A673 (cell line): Measurements from ENCODE around the gene TRAF7.

Experiments
- CTCF ChIP-seq: fragments of 300-800, 200-600 bp; sonication (generic); conservative IDR thresholded peaks from 2 replicates; pipeline ENCODE4 v1.5.1; 2017; ENCODE audit warnings: low read depth, mild to moderate bottlenecking, antibody characterized with exemption, low read length, moderate library complexity, mixed read lengths
- EZH2 ChIP-seq: fragments of 200-600 bp; sonication (generic); IDR thresholded peaks from 2 replicates; pipeline ENCODE4 v1.6.1; 2017; ENCODE audit warnings: borderline replicate concordance, low read depth, mild to moderate bottlenecking, mixed read lengths, antibody characterized with exemption, low read length; ENCODE audit not compliant: poor library complexity, severe bottlenecking

GRCh38 chr16:2177101-2177500 is 21.5 kb downstream of the TRAF7 start:
- TF ChIP-seq CTCF: no peak
- TF ChIP-seq EZH2: no peak
